ENCODE data around the gene LZTS2.

- TF ChIP-seq CTCF (conservative IDR thresholded peaks at IDR 0.05 in 1 of 2, IDR thresholded peaks at IDR 0.05 in 1 of 2; ENCODE audit: extremely low read depth in 1 of 2, insufficient read depth in 1 of 2, low read depth in 1 of 2, low read length in 2 of 2) (no peak), EZH2 (IDR thresholded peaks at IDR 0.05; ENCODE audit: borderline replicate concordance, low read length) (no peak)
Observed at GRCh38 chr10:101056365-101057151, 57.0 kb downstream of the LZTS2 start.
